OCI-LY1 (cell line): ENCODE measurements around the gene UPK3A.

Experiments
- H2AFZ ChIP-seq: fragments of 200-600 bp; sonication (generic), shearing (Covaris generic); 2 replicates; pipeline ENCODE4 v1.6.0; 2014; ENCODE audit warnings: antibody characterized with exemption, mild to moderate bottlenecking, low read length
- H3F3A ChIP-seq: fragments of 200-600 bp; sonication (generic), shearing (Covaris generic); 2 replicates; pipeline ENCODE4 v1.6.0; 2014; ENCODE audit warnings: mild to moderate bottlenecking, antibody characterized with exemption, low read length, moderate library complexity; ENCODE audit not compliant: insufficient read depth
- H3K27ac ChIP-seq: fragments of 200-600 bp; sonication (generic); 2 replicates; pipeline ENCODE4 v1.5.1; 2014; ENCODE audit warnings: low read length, mixed run types, mild to moderate bottlenecking, low read depth; ENCODE audit not compliant: poor library complexity, severe bottlenecking
- H3K27me3 ChIP-seq: fragments of 200-600 bp; sonication (generic); 2 replicates; pipeline ENCODE4 v1.6.0; 2014; ENCODE audit warnings: antibody characterized with exemption, mild to moderate bottlenecking, low read length, moderate library complexity; ENCODE audit not compliant: insufficient read depth
- H3K36me3 ChIP-seq: fragments of 200-600 bp; sonication (generic); 2 replicates; pipeline ENCODE4 v1.6.1; 2014; ENCODE audit warnings: mild to moderate bottlenecking, antibody characterized with exemption, low read length, moderate library complexity, mixed read lengths; ENCODE audit not compliant: insufficient read depth
- H3K4me1 ChIP-seq: fragments of 200-600 bp; sonication (generic); 2 replicates; pipeline ENCODE4 v1.5.1; 2014; ENCODE audit warnings: mild to moderate bottlenecking, low read length, moderate library complexity; ENCODE audit not compliant: insufficient read depth, severe bottlenecking
- H3K4me2 ChIP-seq: fragments of 200-600 bp; sonication (generic), shearing (Covaris generic); 2 replicates; pipeline ENCODE4 v1.6.1; 2014; ENCODE audit warnings: low read length
- H3K4me3 ChIP-seq: fragments of 200-600 bp; sonication (generic); 2 replicates; pipeline ENCODE4 v1.5.1; 2014; ENCODE audit warnings: low read length, low read depth, mild to moderate bottlenecking, mixed read lengths; ENCODE audit not compliant: poor library complexity, severe bottlenecking
- H3K79me2 ChIP-seq: fragments of 200-600 bp; shearing (Covaris generic); 2 replicates; pipeline ENCODE4 v1.6.1; 2016; ENCODE audit warnings: mixed run types, low read length, mixed read lengths; ENCODE audit not compliant: insufficient read depth
- H3K9ac ChIP-seq: fragments of 200-600 bp; sonication (generic), shearing (Covaris generic); 2 replicates; pipeline ENCODE4 v1.6.1; 2014; ENCODE audit warnings: mild to moderate bottlenecking, low read length, mixed read lengths
- H3K9me2 ChIP-seq: fragments of 200-600 bp; sonication (generic), shearing (Covaris generic); 2 replicates; pipeline ENCODE4 v1.6.1; 2014; ENCODE audit warnings: low read depth, mild to moderate bottlenecking, low read length, mixed read lengths
- H3K9me3 ChIP-seq: fragments of 200-600 bp; shearing (Covaris generic); 2 replicates; pipeline ENCODE4 v1.6.1; 2014; ENCODE audit warnings: low read length, mixed read lengths
- H4K20me1 ChIP-seq: fragments of 200-600 bp; sonication (generic), shearing (Covaris generic); 2 replicates; pipeline ENCODE4 v1.6.0; 2016; ENCODE audit warnings: mild to moderate bottlenecking, low read length; ENCODE audit not compliant: insufficient read depth
- EZH2 ChIP-seq: fragments of 200-600 bp; sonication (generic), shearing (Covaris generic); IDR thresholded peaks from 2 replicates; pipeline ENCODE4 v1.8.0; 2017; ENCODE audit warnings: borderline replicate concordance, mixed run types, mild to moderate bottlenecking, antibody characterized with exemption, low read length, moderate library complexity, mixed read lengths
- TF ChIP-seq, protein P1 (sequence below): fragments of 200-600 bp; sonication (generic), shearing (Covaris generic); IDR thresholded peaks from 2 replicates; pipeline ENCODE4 v1.5.1; 2017; ENCODE audit warnings: mild to moderate bottlenecking, antibody characterized with exemption, low read length, moderate library complexity, mixed read lengths

Gene UPK3A

DNA sequence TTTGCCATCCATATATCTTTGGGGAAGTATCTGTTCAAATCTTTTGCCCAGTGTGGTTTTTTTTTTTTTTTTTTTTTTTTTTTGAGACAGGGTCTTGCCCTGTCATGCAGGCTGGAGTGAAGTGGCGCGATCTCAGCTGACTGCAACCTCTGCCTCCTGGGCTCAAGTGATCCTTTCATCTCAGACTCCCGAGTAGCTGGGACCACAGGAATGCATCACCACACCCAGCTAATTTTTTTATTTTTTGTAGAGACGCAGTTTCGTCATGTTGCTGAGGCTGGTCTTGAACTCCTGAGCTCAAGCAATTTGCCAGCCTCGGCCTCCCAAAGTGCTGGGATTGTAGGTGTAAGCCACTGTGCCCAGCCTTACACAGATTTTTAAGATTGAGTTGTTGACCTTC, 20.2 kb downstream of the UPK3A start:
- no peaks in the 10 kb centered on the region for H3K9me2 ChIP-seq
- no peak overlapping the region for H3K4me3 ChIP-seq
- H3K79me2 ChIP-seq, result no peaks in the 10 kb centered on the region
- no peaks in the 10 kb centered on the region for H3K9me3 ChIP-seq
- no peak overlapping the region for H3K9ac ChIP-seq
- no peak overlapping the region for H3K4me2 ChIP-seq
- no peaks in the 10 kb centered on the region for H3K36me3 ChIP-seq
- H4K20me1 ChIP-seq, result no peaks in the 10 kb centered on the region
- H2AFZ ChIP-seq, result no peak overlapping the region
- 0 out of 2 replicates have a peak, but pooled peaks cover 5% of the 10 kb centered on the region for H3K27me3 ChIP-seq
- no peak for TF ChIP-seq EZH2
- TF ChIP-seq, protein P1, sequence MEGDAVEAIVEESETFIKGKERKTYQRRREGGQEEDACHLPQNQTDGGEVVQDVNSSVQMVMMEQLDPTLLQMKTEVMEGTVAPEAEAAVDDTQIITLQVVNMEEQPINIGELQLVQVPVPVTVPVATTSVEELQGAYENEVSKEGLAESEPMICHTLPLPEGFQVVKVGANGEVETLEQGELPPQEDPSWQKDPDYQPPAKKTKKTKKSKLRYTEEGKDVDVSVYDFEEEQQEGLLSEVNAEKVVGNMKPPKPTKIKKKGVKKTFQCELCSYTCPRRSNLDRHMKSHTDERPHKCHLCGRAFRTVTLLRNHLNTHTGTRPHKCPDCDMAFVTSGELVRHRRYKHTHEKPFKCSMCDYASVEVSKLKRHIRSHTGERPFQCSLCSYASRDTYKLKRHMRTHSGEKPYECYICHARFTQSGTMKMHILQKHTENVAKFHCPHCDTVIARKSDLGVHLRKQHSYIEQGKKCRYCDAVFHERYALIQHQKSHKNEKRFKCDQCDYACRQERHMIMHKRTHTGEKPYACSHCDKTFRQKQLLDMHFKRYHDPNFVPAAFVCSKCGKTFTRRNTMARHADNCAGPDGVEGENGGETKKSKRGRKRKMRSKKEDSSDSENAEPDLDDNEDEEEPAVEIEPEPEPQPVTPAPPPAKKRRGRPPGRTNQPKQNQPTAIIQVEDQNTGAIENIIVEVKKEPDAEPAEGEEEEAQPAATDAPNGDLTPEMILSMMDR, result no peak
- no peak overlapping the region for H3K27ac ChIP-seq
- H3K4me1 ChIP-seq, result peaks cover 11% of the 10 kb centered on the region
- no peaks in the 10 kb centered on the region for H3F3A ChIP-seq

DNA sequence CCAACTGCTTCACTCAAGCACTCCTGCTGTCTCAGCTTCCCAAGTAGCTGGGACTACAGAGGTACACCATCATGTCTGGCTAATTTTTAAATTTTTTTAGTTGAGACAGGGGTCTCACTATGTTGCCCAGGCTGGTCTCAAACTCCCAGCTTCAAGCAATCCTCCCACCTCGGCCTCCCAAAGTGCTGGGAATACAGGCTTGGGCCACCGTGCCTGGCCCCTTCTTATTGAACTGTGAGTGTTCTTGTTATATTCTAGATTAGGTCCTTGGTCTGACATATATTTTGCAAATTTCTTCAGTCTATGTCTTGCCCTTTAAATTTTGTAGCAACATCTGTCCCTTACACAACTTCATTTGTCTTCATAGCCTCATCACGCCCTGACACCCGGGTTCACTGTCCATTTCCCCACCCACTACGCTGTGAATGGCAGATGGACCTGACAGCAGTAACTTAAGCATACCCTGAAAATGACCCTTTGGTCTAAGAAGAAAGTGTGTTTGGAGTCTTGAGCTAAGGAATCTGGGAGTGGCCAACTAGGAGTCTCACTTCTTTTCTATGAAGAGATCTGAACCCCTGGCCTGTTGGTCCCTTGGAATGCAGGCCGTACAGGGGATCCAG, 20.8 kb downstream of the UPK3A start:
- H3K27me3 ChIP-seq, result 0 out of 2 replicates have a peak, but pooled peaks cover 5% of the 10 kb centered on the region
- no peaks in the 10 kb centered on the region for H3K79me2 ChIP-seq
- H3K9me2 ChIP-seq, result no peaks in the 10 kb centered on the region
- H3K4me1 ChIP-seq, result peaks cover 12% of the 10 kb centered on the region
- no peak overlapping the region for H3K27ac ChIP-seq
- H3K4me2 ChIP-seq, result no peak overlapping the region
- H3K9me3 ChIP-seq, result no peaks in the 10 kb centered on the region
- no peaks in the 10 kb centered on the region for H3K36me3 ChIP-seq
- no peak overlapping the region for H3K9ac ChIP-seq
- no peak overlapping the region for H3K4me3 ChIP-seq
- no peaks in the 10 kb centered on the region for H3F3A ChIP-seq
- H4K20me1 ChIP-seq, result no peaks in the 10 kb centered on the region
- no peak overlapping the region for H2AFZ ChIP-seq
- TF ChIP-seq, protein P1, result no peak
- no peak for TF ChIP-seq EZH2

DNA sequence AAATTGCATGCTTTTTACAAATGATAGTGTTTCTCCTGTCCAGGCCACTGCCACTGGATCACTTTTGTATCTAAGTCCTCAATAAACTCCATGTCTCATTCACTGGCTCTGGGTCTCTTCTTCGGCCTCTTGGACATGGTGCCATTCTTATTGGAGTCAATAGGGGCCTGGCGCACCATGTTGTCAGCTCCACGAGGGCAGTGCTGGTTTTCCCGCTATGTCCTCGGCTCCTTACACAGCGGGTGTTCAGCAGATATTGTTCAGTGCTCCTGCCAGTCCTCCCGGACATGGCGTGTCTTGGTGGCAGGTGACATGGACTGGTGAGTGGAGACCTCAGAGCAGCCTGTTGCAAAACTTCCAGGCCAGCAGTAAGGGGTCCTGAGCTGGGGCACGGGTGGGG, 21.4 kb downstream of the UPK3A start:
- Histone ChIP-seq H3K4me2 (no peak overlapping the region), H3K9me3 (no peaks in the 10 kb centered on the region), H3K27ac (no peak overlapping the region), H3K27me3 (0 out of 2 replicates have a peak, but pooled peaks cover 5% of the 10 kb centered on the region), H3K36me3 (no peaks in the 10 kb centered on the region), H3K79me2 (no peaks in the 10 kb centered on the region), H3F3A (no peaks in the 10 kb centered on the region), H4K20me1 (no peaks in the 10 kb centered on the region), H2AFZ (no peak overlapping the region), H3K4me3 (no peak overlapping the region), H3K9me2 (no peaks in the 10 kb centered on the region), H3K4me1 (peaks cover 18% of the 10 kb centered on the region), H3K9ac (no peak overlapping the region)
- TF ChIP-seq, protein P1, result no peak
- TF ChIP-seq EZH2, result no peak
